CD4-positive, CD25-positive, alpha-beta regulatory T cell (primary cell): ENCODE measurements around the gene RNF14. TPM values are rescaled to one million over a fixed set of nuclear protein-coding genes. Genes with fewer than 3 reads are reported as not detected.

Source experiments
- ATAC-seq, 2 donors: fragments of 150-1000 bp; cut with Tn5 transposase; one replicate each; pipeline ENCODE4 v1.10.0; 2021; ENCODE audit warnings: low read depth in 2 of 2, moderate number of reproducible peaks in 2 of 2, moderate library complexity in 1 of 2
- DNase-seq, 3 donors: peaks; one replicate each; pipeline versions ENCODE4 v3.0.0 to v3.0.0-alpha.2; 2012 to 2022; ENCODE audit warnings: mixed read lengths in 1 of 3
- H3K27ac ChIP-seq: one replicate; pipeline ENCODE4 v1.7.0; 2013; ENCODE audit warnings: mild to moderate bottlenecking, low read length; ENCODE audit not compliant: insufficient read depth, poor library complexity, severe bottlenecking
- H3K27me3 ChIP-seq: one replicate; pipeline ENCODE4 v1.7.0; 2013; ENCODE audit warnings: low read length; ENCODE audit not compliant: control insufficient read depth, insufficient read depth
- H3K36me3 ChIP-seq: one replicate; pipeline ENCODE4 v1.7.0; 2013; ENCODE audit warnings: mild to moderate bottlenecking, low read length, moderate library complexity; ENCODE audit not compliant: control insufficient read depth, insufficient read depth
- H3K4me1 ChIP-seq: 2 replicates; pipeline ENCODE4 v1.7.0; 2013; ENCODE audit warnings: mild to moderate bottlenecking, low read length; ENCODE audit not compliant: insufficient read depth, control insufficient read depth, poor library complexity, severe bottlenecking
- H3K4me3 ChIP-seq: one replicate; pipeline ENCODE4 v1.7.0; 2013; ENCODE audit warnings: low read depth, mild to moderate bottlenecking, low read length, moderate library complexity
- H3K9me3 ChIP-seq, 2 experiments: 1 replicate in 1 of 2; 2 replicates in 1 of 2; pipeline ENCODE4 v1.7.0; 2013; ENCODE audit warnings: low read length in 2 of 2, mild to moderate bottlenecking in 1 of 2, moderate library complexity in 1 of 2; ENCODE audit not compliant: control insufficient read depth in 2 of 2
- H3K27ac Mint-ChIP-seq, 3 donors: one replicate each; pipeline ENCODE4 v1.8.0; 2020 to 2022; ENCODE audit warnings: mild to moderate bottlenecking in 3 of 3, mixed read lengths in 3 of 3, moderate library complexity in 2 of 3
- H3K27me3 Mint-ChIP-seq: one replicate; pipeline ENCODE4 v1.8.0; 2022; ENCODE audit warnings: mild to moderate bottlenecking, mixed read lengths
- H3K36me3 Mint-ChIP-seq: one replicate; pipeline ENCODE4 v1.8.0; 2020; ENCODE audit warnings: mixed read lengths
- H3K4me1 Mint-ChIP-seq, 4 donors: one replicate each; pipeline ENCODE4 v1.8.0; 2020 to 2022; ENCODE audit warnings: mixed read lengths in 4 of 4, mild to moderate bottlenecking in 1 of 4
- H3K4me3 Mint-ChIP-seq, 4 donors: one replicate each; pipeline ENCODE4 v1.8.0; 2020 to 2022; ENCODE audit warnings: mild to moderate bottlenecking in 4 of 4, mixed read lengths in 4 of 4, moderate library complexity in 3 of 4
- H3K9me3 Mint-ChIP-seq, 7 donors: one replicate each; pipeline ENCODE4 v1.8.0; 2020 to 2022; ENCODE audit warnings: mixed read lengths in 7 of 7, mild to moderate bottlenecking in 3 of 7, moderate library complexity in 2 of 7
- polyA plus RNA-seq, 4 donors: library from polyadenylated mRNA; unstranded; fragments of 300-500 nt; fragmentation: Illumina TruSeq; gene quantifications; one replicate each; pipeline ENCODE4 v1.2.3, GENCODE V29; 2021
- total RNA-seq: library from RNA; stranded (reverse); gene quantifications from one replicate; pipeline ENCODE4 v1.2.3, GENCODE V29; 2022

The RNF14 gene
- total and polyA plus RNA-seq, 5 donors from 2014 or later: 24.4 to 56.8 (median 46.3) TPM

DNA sequence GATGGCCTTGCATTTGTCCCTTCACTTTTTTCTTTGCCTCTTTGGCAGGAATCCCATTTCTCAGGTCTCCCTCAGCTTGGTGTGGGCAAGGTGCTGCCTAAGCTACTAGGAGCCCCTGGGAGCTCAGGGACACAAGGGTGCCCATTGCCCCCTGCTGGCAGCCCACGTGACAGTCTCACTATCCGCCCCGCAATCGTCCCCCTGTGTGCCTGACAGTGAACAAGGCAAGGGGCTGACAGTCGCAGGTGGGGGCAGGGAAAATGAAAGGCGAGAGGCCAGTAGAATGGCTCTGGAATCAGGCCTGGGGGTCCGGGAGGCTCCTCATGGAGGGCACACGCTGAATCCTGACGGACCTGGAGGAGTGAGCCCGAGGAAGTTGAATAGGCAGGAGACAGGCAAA, 8.9 kb upstream of the RNF14 start:
- Mint-ChIP-seq H3K4me3 (peak overlapping the region in 2 of 4 donors; percentile 48 to 76), H3K4me1 (peaks cover 11 to 50% (median 29%) of the 10 kb centered on the region in 4 donors), H3K27ac (peak overlapping the region; percentile 69 to 98 (median 75)), H3K9me3 (peaks cover 0 to 1% (median 0%) of the 10 kb centered on the region in 7 donors), H3K27me3 (no peaks in the 10 kb centered on the region), H3K36me3 (peaks cover 3% of the 10 kb centered on the region)
- no peaks in the 10 kb centered on the region for H3K9me3 ChIP-seq
- no peaks in the 10 kb centered on the region for H3K27me3 ChIP-seq
- DNase-seq: peak in 1 of 3 donors; percentile 46
- H3K27ac ChIP-seq: no peak overlapping the region
- H3K4me1 ChIP-seq: peaks cover 37% of the 10 kb centered on the region
- no peak overlapping the region for H3K4me3 ChIP-seq
- no peaks in the 10 kb centered on the region for H3K36me3 ChIP-seq
- ATAC-seq: no peak

DNA sequence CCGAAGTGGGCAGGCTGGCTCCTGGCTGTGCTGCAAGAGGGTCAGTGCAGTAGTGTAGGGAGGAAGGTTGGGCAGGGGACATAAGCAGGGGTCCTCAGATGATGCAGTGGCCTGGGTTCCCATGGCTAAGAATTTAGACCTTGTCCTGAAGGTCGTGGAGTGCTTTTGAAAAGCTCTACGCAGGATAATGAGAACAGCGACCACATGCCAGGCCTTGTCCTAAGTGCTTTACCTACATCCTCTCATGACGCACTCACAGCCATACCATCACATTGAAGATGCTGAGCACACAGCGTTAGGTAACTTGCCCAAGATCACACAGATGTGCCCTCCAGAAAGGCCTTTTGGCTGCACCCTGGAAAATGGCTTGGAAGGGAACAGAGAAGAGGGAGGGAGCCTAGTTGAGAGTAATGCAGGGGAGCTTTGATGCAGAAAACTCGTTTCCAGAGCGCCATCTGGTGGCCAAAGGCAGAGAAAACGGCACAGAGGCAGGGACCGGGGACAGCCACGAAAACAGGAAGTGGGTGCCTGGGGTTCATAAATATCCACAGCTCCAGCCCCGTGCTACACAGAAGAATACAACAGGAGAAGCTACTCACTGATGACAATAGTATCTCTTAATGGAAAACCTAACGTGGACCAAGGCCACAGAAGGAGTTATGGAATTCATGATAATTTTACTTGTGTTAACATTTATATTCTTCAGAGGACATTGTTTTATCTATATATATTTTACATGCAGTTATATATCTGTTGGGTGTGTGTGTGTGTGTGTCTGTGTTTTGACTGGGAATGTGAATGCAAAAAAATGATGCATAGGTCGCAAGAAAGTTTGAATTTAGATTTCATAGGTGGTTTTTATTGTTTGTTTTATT, 8.2 kb upstream of the RNF14 start:
- H3K27me3 ChIP-seq: no peaks in the 10 kb centered on the region
- H3K9me3 ChIP-seq: no peaks in the 10 kb centered on the region
- Mint-ChIP-seq H3K27ac (peak overlapping the region; percentile 87 to 98 (median 92)), H3K27me3 (no peaks in the 10 kb centered on the region), H3K4me3 (peak overlapping the region in 3 of 4 donors; percentile 34 to 76 (median 74)), H3K36me3 (peaks cover 3% of the 10 kb centered on the region), H3K4me1 (peaks cover 11 to 50% (median 29%) of the 10 kb centered on the region in 4 donors), H3K9me3 (peaks cover 0 to 1% (median 0%) of the 10 kb centered on the region in 7 donors)
- peak overlapping the region; percentile 57 for H3K4me3 ChIP-seq
- H3K27ac ChIP-seq: peak overlapping the region; percentile 72
- DNase-seq (peak; percentile 82 to 95 (median 90)), ATAC-seq (peak; percentile 97)
- H3K4me1 ChIP-seq: peaks cover 37% of the 10 kb centered on the region
- no peaks in the 10 kb centered on the region for H3K36me3 ChIP-seq

DNA sequence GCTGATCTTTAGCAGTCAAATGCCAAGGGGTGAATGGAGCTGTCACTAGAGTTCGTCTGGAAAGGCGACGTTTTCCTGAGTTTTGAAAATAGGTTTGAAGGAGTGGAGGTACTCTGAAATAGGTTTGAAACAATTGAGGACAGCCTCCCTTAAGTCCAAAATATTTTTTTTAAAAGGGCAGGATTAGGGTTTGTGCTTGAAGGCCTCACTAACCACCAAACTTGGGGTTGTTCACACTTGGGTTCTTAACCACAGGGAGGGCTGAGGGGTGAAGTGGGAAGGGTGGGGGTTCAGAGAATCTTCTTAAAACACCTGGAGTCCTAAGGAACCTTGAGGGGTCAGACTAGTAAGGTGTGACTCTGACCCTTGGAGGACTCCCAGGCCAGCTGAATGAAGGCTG, 7.4 kb upstream of the RNF14 start:
- Histone ChIP-seq H3K36me3 (no peaks in the 10 kb centered on the region), H3K27me3 (no peaks in the 10 kb centered on the region), H3K4me3 (peak overlapping the region; percentile 57), H3K9me3 (no peaks in the 10 kb centered on the region), H3K4me1 (peaks cover 37% of the 10 kb centered on the region), H3K27ac (peak overlapping the region; percentile 72)
- ATAC-seq (no peak), DNase-seq (no peak)
- peak overlapping the region in 2 of 4 donors; percentile 34 to 76 for H3K4me3 Mint-ChIP-seq
- H3K36me3 Mint-ChIP-seq: peaks cover 1% of the 10 kb centered on the region
- H3K4me1 Mint-ChIP-seq: peaks cover 11 to 50% (median 29%) of the 10 kb centered on the region in 4 donors
- H3K9me3 Mint-ChIP-seq: peaks cover 0 to 1% (median 0%) of the 10 kb centered on the region in 7 donors
- no peaks in the 10 kb centered on the region for H3K27me3 Mint-ChIP-seq
- peak overlapping the region; percentile 87 to 98 (median 92) for H3K27ac Mint-ChIP-seq

DNA sequence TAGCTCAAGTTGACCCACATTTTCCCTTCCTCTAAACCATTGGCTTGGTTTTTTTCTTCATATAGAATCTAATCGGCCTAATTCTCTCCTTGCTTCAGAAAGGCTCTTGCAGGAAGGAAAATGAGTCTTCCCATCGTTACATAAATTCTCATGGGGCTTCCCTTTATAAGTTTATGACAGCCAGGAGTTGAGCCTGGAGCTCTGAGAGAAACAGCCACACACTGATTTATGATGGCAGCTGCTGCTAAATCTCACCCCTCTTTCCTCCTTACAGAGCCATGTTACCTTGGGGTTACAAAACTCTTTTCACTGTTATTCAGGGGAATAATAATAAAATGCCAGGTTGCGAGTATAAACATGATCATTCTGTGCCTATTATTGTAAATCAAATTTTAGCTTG, 5.2 kb upstream of the RNF14 start:
- H3K9me3 Mint-ChIP-seq: peaks cover 0 to 1% (median 0%) of the 10 kb centered on the region in 7 donors

DNA sequence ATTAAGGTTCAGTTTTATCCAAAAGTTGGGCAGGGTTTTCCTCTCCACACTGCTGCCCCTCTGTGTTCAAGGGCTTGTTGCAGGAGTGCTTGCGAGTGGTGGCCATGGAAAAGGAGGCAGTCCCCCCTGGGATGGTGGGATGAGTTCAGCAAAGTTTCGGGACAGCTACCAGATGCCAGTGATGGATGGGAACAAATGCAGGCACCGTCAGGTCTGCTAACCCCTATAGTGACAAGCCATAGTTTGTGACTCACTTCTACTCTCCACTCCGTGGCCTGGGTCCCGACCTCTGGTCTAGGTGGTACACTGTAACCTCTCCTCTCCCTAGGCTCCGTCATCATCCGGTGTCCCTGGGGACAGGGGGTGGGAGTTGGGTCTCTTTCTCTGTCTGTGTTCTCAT, 3.8 kb upstream of the RNF14 start:
- ATAC-seq (no peak), DNase-seq (no peak)
- Histone ChIP-seq H3K27me3 (no peaks in the 10 kb centered on the region), H3K27ac (no peak overlapping the region), H3K9me3 (no peaks in the 10 kb centered on the region), H3K36me3 (no peaks in the 10 kb centered on the region), H3K4me1 (peaks cover 32% of the 10 kb centered on the region), H3K4me3 (no peak overlapping the region)
- H3K4me3 Mint-ChIP-seq: no peak overlapping the region
- no peak overlapping the region for H3K27ac Mint-ChIP-seq
- peaks cover 9 to 43% (median 32%) of the 10 kb centered on the region in 4 donors for H3K4me1 Mint-ChIP-seq
- H3K27me3 Mint-ChIP-seq: no peaks in the 10 kb centered on the region
- no peaks in the 10 kb centered on the region for H3K36me3 Mint-ChIP-seq
- H3K9me3 Mint-ChIP-seq: no peaks in the 10 kb centered on the region

More for the DNA sequence above, 5.2 kb upstream of the RNF14 start:
- DNase-seq (no peak), ATAC-seq (no peak)
- Mint-ChIP-seq H3K27me3 (no peaks in the 10 kb centered on the region), H3K4me1 (peaks cover 11 to 44% (median 33%) of the 10 kb centered on the region in 4 donors), H3K27ac (no peak overlapping the region), H3K36me3 (no peaks in the 10 kb centered on the region), H3K4me3 (no peak overlapping the region)
- Histone ChIP-seq H3K36me3 (no peaks in the 10 kb centered on the region), H3K27me3 (no peaks in the 10 kb centered on the region), H3K9me3 (no peaks in the 10 kb centered on the region), H3K4me3 (no peak overlapping the region), H3K27ac (no peak overlapping the region), H3K4me1 (peaks cover 30% of the 10 kb centered on the region)

DNA sequence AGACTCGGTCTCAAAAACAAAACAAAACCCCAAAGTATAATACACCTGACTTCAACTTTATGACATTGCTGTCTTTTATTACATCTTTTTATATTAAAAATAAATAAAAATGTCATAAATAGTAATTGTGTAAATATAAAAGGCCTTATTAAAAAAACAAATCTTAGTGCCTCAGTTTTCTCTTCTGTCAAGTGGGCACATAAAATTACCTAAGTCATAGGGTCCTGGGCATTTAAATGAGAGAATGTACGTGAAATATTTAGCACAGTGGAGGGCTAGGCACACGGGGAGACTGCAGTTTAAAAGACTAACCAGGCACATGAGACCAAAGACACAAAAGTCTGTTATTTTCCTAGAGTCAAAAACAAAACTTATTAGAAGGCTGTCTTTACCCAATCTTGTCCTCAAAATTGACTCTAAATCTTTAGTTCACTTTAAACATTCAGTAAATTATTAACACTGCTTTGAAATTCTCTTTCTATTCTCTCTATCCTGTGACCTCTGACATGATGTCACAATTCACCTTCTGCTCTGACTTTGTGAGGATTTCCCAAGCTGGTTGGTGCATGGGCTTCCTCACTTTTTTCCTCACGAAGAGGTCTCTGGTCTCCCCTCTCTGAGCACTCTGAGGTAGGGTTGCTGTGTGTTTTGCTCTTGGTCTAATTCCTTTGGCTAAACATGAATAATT, 2.5 kb upstream of the RNF14 start:
- Histone ChIP-seq H3K4me3 (no peak overlapping the region), H3K36me3 (no peaks in the 10 kb centered on the region), H3K27ac (no peak overlapping the region), H3K9me3 (no peaks in the 10 kb centered on the region), H3K27me3 (no peaks in the 10 kb centered on the region), H3K4me1 (peaks cover 26% of the 10 kb centered on the region)
- Mint-ChIP-seq H3K9me3 (no peaks in the 10 kb centered on the region), H3K27ac (peak overlapping the region in 1 of 3 donors; percentile 54), H3K4me3 (peak overlapping the region in 1 of 4 donors; percentile 67), H3K36me3 (no peaks in the 10 kb centered on the region), H3K27me3 (no peaks in the 10 kb centered on the region), H3K4me1 (peaks cover 8 to 41% (median 29%) of the 10 kb centered on the region in 4 donors)
- DNase-seq (no peak), ATAC-seq (no peak)

DNA sequence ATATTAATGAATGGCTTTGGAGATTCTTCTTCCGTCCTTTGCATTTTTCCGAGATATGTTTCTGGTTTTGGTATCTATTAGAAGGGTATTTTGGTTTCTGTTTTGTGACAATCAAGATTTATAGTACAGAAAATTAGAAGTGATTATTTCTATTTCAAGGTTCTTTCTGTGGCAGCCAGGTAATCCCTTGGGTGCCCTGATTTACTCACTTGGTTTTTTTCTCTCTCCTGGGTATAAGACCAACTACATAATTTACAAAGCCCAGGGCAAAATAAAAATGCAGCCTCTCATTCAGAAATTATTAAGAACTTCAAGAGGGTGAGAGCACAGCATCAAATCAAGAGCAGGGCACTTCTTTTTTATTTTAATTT, 2.0 kb upstream of the RNF14 start:
- Histone ChIP-seq H3K36me3 (no peaks in the 10 kb centered on the region), H3K27ac (no peak overlapping the region), H3K9me3 (no peaks in the 10 kb centered on the region), H3K4me3 (no peak overlapping the region), H3K4me1 (peaks cover 21% of the 10 kb centered on the region), H3K27me3 (no peaks in the 10 kb centered on the region)
- H3K27me3 Mint-ChIP-seq: no peaks in the 10 kb centered on the region
- H3K4me3 Mint-ChIP-seq: peak overlapping the region in 2 of 4 donors; percentile 67 to 100
- no peak for DNase-seq
- no peaks in the 10 kb centered on the region for H3K9me3 Mint-ChIP-seq
- peak overlapping the region in 1 of 3 donors; percentile 54 for H3K27ac Mint-ChIP-seq
- peaks cover 8 to 42% (median 29%) of the 10 kb centered on the region in 4 donors for H3K4me1 Mint-ChIP-seq
- no peaks in the 10 kb centered on the region for H3K36me3 Mint-ChIP-seq
- no peak for ATAC-seq
